HUES6 (cell line): ENCODE results near the gene ARHGAP4.

Source experiments
- H3K27ac ChIP-seq: 2 replicates; pipeline ENCODE4 v1.7.0; 2013; ENCODE audit warnings: low read depth, mild to moderate bottlenecking, low read length, inconsistent platforms
- H3K27me3 ChIP-seq: 2 replicates; pipeline ENCODE4 v1.6.1; 2013; ENCODE audit warnings: low read length; ENCODE audit not compliant: control insufficient read depth, insufficient read depth
- H3K36me3 ChIP-seq: 2 replicates; pipeline ENCODE4 v1.6.1; 2013; ENCODE audit warnings: low read length; ENCODE audit not compliant: control insufficient read depth, insufficient read depth
- H3K4me1 ChIP-seq: 2 replicates; pipeline ENCODE4 v1.6.1; 2013; ENCODE audit warnings: low read length; ENCODE audit not compliant: control insufficient read depth, insufficient read depth
- H3K4me3 ChIP-seq: 2 replicates; pipeline ENCODE4 v1.5.1; 2013; ENCODE audit warnings: low read depth, low read length
- H3K9ac ChIP-seq: one replicate; pipeline ENCODE4 v1.6.1; 2013; ENCODE audit warnings: mild to moderate bottlenecking, low read length
- H3K9me3 ChIP-seq: 2 replicates; pipeline ENCODE4 v1.6.1; 2013; ENCODE audit warnings: low read depth, low read length; ENCODE audit not compliant: control insufficient read depth, insufficient read depth

Gene ARHGAP4

DNA sequence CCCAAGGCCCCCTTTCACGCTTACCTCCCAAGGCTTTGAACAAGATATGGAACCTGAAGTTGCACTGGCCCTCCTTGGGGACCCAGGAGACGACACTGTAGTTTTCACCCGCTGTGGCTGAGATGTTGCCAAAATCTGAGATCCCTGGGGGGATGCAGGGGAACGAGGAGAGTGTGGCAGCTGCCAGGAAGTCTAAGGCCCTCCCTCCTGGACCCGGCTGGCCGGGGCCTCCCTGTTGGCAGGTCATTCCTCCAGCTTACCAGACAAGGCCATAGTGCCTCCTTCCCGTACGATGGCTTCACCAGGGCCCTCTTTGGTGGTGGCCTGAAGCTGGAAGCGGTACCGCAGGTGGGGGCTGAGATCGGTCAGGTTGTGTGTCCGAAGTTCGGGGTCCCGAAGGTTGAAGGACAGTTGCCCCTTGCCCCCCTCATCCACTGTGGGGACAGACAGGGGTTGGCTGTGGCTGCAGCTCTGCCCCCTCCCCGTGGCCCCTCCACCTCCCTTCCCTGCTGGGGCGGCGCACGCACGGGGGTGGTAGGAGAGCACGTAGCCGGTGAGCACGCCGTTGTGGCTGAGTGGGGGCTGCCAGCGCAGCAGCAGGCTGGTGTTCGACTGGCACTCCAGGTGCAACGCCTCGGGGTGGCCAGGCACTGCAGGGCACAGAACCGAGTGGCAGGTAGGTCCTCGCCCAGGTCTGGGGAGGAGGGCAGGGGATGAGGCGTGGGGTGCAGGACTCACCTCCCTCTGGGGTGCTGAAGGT lies 61.3 kb downstream of the ARHGAP4 start:
- H3K9ac ChIP-seq: no peak overlapping the region
- no peak overlapping the region for H3K4me3 ChIP-seq

DNA sequence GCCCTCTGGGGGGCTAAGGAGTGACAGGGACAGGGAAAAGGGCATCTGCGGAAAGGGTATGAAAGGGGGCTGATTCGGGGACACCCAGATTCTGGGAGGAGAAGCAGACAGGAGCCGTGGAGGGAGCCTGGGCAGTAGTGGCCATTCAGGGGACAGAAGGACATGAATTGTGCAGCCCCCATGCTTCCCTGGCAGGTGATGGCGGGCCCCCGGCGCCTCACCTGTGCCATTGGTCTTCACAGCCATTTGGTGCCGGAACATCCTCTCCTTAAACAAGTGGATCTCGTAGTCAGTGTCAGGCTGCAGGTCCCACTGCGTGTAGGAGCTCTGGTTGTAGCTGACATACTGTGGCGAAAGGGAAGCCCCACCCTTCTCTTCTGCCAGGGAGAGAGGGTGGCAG lies 62.0 kb downstream of the ARHGAP4 start:
- H3K9me3 ChIP-seq: peaks cover 30% of the 10 kb centered on the region; the same call in 1 of the 2 replicates
- no peak overlapping the region for H3K9ac ChIP-seq
- no peak overlapping the region for H3K27ac ChIP-seq
- peaks cover 51% of the 10 kb centered on the region for H3K36me3 ChIP-seq
- no peak overlapping the region for H3K4me3 ChIP-seq
- H3K4me1 ChIP-seq: peaks cover 16% of the 10 kb centered on the region
- H3K27me3 ChIP-seq: no peaks in the 10 kb centered on the region

More for the DNA sequence above, 61.3 kb downstream of the ARHGAP4 start:
- Histone ChIP-seq H3K27ac (no peak overlapping the region), H3K9me3 (peaks cover 34% of the 10 kb centered on the region; the same call in 1 of the 2 replicates), H3K27me3 (no peaks in the 10 kb centered on the region), H3K36me3 (peaks cover 57% of the 10 kb centered on the region), H3K4me1 (peaks cover 16% of the 10 kb centered on the region)

DNA sequence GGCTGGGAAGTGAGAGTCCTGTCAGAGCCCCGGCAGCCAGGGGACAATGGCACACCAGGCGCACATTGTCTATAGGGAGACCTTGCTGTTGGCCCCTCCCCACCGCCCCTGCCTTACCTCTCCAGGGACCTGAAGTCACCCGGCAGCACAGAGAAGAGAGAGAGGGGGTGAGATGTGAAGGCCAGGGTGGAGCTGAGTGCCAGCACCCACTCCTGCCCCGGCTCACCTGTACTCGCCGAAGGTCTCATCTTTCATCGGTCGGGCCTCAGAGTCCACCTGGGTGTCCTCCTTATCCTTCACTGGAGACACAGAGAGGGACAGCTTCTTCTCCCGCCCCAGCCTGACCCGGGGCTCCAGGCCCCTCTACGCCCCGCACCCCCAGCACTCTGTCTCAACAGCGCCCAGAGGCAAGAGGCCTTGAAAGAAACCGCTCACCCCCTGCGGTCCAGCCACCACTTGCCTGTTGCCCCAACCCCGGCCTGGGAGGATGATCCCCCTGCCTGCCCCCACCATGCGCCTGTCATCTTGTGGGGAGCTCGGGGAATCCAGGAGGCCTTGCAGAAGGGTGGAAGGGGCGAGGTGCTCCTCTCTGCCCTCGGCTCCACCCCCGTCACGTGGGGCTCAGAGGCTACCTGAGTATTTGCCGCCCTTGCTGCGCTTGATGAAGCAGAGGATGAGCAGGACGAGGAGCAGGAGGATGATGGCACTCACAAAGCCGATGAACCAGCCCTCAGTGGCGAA lies 62.6 kb downstream of the ARHGAP4 start:
- peaks cover 23% of the 10 kb centered on the region; the same call in 1 of the 2 replicates for H3K9me3 ChIP-seq
- no peak overlapping the region for H3K27ac ChIP-seq
- H3K4me3 ChIP-seq: no peak overlapping the region
- no peak overlapping the region for H3K9ac ChIP-seq
- no peaks in the 10 kb centered on the region for H3K27me3 ChIP-seq
- H3K4me1 ChIP-seq: peaks cover 16% of the 10 kb centered on the region
- H3K36me3 ChIP-seq: peaks cover 44% of the 10 kb centered on the region

DNA sequence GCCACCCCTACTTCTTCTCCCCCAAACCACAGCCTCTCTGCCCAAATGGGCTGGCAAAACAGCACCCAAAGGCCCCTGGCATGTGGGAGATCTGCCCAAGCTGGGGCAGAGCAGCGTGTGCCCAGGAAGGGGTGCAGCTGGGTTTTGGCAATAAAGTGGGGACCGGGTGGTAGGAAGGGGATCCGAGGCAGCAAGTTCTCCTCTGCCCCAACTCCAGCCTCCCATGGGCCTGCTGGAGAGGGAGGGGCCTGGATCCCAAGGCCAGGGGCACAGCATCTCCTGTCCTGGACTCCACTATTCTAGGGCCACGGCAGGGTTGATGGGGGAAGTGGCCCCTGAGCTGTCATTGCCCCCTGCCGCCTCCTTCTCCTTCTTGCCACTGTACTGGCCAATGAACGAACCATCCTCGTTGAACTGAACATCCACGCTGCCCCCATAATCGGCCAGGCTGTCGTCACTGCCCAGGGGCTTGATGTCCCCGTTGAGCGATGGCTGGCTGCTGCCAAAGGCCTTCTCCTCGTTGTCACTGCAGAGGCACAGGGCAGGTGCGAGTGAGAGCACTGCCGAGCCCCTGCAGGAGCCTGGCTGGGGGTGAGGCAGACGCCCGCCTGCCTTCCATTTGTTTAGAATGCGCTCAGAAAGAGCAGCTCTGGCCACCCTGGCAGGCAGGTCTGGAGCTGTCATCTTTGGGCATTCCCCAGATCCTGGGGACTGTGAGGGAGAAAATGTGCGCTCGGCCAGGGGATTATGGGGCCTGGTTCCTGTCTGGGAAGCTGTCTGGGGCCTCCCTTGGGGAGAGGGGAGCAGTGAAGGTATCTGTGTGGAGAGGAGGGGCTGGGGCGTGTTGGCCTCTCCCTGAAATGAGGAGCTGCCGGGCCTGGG lies 63.5 kb downstream of the ARHGAP4 start:
- no peaks in the 10 kb centered on the region for H3K27me3 ChIP-seq
- H3K27ac ChIP-seq: no peak overlapping the region
- peaks cover 36% of the 10 kb centered on the region for H3K36me3 ChIP-seq
- peaks cover 16% of the 10 kb centered on the region for H3K4me1 ChIP-seq
- H3K9ac ChIP-seq: no peak overlapping the region
- no peak overlapping the region for H3K4me3 ChIP-seq
- H3K9me3 ChIP-seq: peaks cover 21% of the 10 kb centered on the region; the same call in 1 of the 2 replicates

- Histone ChIP-seq H3K4me3 (no peak overlapping the region), H3K36me3 (peaks cover 28% of the 10 kb centered on the region), H3K4me1 (peaks cover 16% of the 10 kb centered on the region), H3K27me3 (no peaks in the 10 kb centered on the region), H3K9ac (no peak overlapping the region), H3K9me3 (peaks cover 16% of the 10 kb centered on the region; the same call in 1 of the 2 replicates), H3K27ac (no peak overlapping the region)
Observed at GRCh38 chrX:153861733-153862310, 64.2 kb downstream of the ARHGAP4 start.

- H3K27me3 ChIP-seq: no peaks in the 10 kb centered on the region
- no peak overlapping the region for H3K9ac ChIP-seq
- H3K9me3 ChIP-seq: peaks cover 16% of the 10 kb centered on the region; the same call in 1 of the 2 replicates
- H3K27ac ChIP-seq: no peak overlapping the region
- no peak overlapping the region for H3K4me3 ChIP-seq
- H3K4me1 ChIP-seq: peaks cover 16% of the 10 kb centered on the region
- H3K36me3 ChIP-seq: peaks cover 22% of the 10 kb centered on the region
Observed at GRCh38 chrX:153861151-153861550, 64.9 kb downstream of the ARHGAP4 start.
